ENCODE measurements around the gene PTPRJ. TPM values are rescaled to one million over a fixed set of nuclear protein-coding genes. Genes with fewer than 3 reads are reported as not detected.

Gene PTPRJ
- total RNA-seq, 1 donor from 2014 or later, result 40.0 TPM

- Histone ChIP-seq H3K27me3 (ENCODE audit: low read depth) (no peaks in the 10 kb centered on the region), H3K4me1 (peaks cover 46% of the 10 kb centered on the region), H3K36me3 (no peaks in the 10 kb centered on the region), H3K4me3 (no peak overlapping the region), H3K27ac (no peak overlapping the region), H3K9me3 (no peaks in the 10 kb centered on the region)
- ATAC-seq (peak; percentile 72 to 82), DNase-seq (no peak)
- TF ChIP-seq CTCF (IDR thresholded peaks at IDR 0.05), result no peak
- intact Hi-C loops (cut with DNase I), result no loop called here
These were observed 21.2 kb downstream of the PTPRJ start for GRCh38 chr11:48001438-48002021.

GRCh38 chr11:48002561-48002960 lies 22.2 kb downstream of the PTPRJ start:
- DNase-seq, result peak; percentile 9

GRCh38 chr11:48003926-48004325 lies 23.6 kb downstream of the PTPRJ start:
- Histone ChIP-seq H3K4me3 (no peak overlapping the region), H3K27me3 (ENCODE audit: low read depth) (no peaks in the 10 kb centered on the region), H3K27ac (no peak overlapping the region), H3K36me3 (no peaks in the 10 kb centered on the region), H3K4me1 (peaks cover 40% of the 10 kb centered on the region), H3K9me3 (no peaks in the 10 kb centered on the region)
- DNase-seq (no peak), ATAC-seq (no peak)
- no peak for TF ChIP-seq CTCF (IDR thresholded peaks at IDR 0.05)
- intact Hi-C loops (cut with DNase I), result no loop called here

More at GRCh38 chr11:48002561-48002960, 22.2 kb downstream of the PTPRJ start:
- TF ChIP-seq CTCF (IDR thresholded peaks at IDR 0.05), result no peak
- Histone ChIP-seq H3K36me3 (no peaks in the 10 kb centered on the region), H3K9me3 (no peaks in the 10 kb centered on the region), H3K4me3 (no peak overlapping the region), H3K27me3 (ENCODE audit: low read depth) (no peaks in the 10 kb centered on the region), H3K4me1 (peaks cover 46% of the 10 kb centered on the region), H3K27ac (peak overlapping the region; percentile 3)
- intact Hi-C loops (cut with DNase I), result no loop called here
- no peak for ATAC-seq

GRCh38 chr11:48004456-48004855 lies 24.1 kb downstream of the PTPRJ start:
- no peaks in the 10 kb centered on the region for H3K27me3 ChIP-seq (ENCODE audit: low read depth)
- H3K36me3 ChIP-seq, result no peaks in the 10 kb centered on the region
- H3K9me3 ChIP-seq, result no peaks in the 10 kb centered on the region
- intact Hi-C loops (cut with DNase I), result no loop called here
- no peak overlapping the region for H3K4me3 ChIP-seq
- no peak for ATAC-seq
- H3K4me1 ChIP-seq, result peaks cover 38% of the 10 kb centered on the region
- TF ChIP-seq CTCF (IDR thresholded peaks at IDR 0.05), result no peak
- H3K27ac ChIP-seq, result peak overlapping the region; percentile 15
- no peak for DNase-seq

- DNase-seq, result no peak
- intact Hi-C loops (cut with DNase I), result no loop called here
- Histone ChIP-seq H3K4me1 (peaks cover 38% of the 10 kb centered on the region), H3K4me3 (no peak overlapping the region), H3K9me3 (no peaks in the 10 kb centered on the region), H3K27me3 (ENCODE audit: low read depth) (no peaks in the 10 kb centered on the region), H3K36me3 (no peaks in the 10 kb centered on the region), H3K27ac (peak overlapping the region; percentile 18)
- no peak for TF ChIP-seq CTCF (IDR thresholded peaks at IDR 0.05)
- peak in 1 of 2 donors; percentile 24 for ATAC-seq
These were observed 24.8 kb downstream of the PTPRJ start for GRCh38 chr11:48005136-48005535.
